Daoy (cell line): Measurements from ENCODE around the gene ASB1. TPM values are rescaled to one million over a fixed set of nuclear protein-coding genes. Genes with fewer than 3 reads are reported as not detected.
"Not testable (repeated sequence)": the region's sequence is repeated elsewhere in the genome, so short reads cannot be mapped to it uniquely, and the experiment has no call there.

Experiments used
- DNase-seq: peaks from one replicate; pipeline ENCODE4 v3.0.0-alpha.2; 2015; ENCODE audit warnings: low read depth
- total RNA-seq: library from RNA; depleted of rRNA; stranded (reverse); fragments of >200 nt; shearing (Covaris generic); gene quantifications from 2 replicates; pipeline ENCODE4 v1.2.3, GENCODE V29; 2014

ASB1 gene
- total RNA-seq, 1 experiment from 2014 or later = 33.7 TPM

GRCh38 chr2:238404406-238405216 lies 22.1 kb upstream of the ASB1 start:
- no peak for DNase-seq

GRCh38 chr2:238405217-238405555 lies 21.5 kb upstream of the ASB1 start:
- DNase-seq = not testable (repeated sequence)

- no peak for DNase-seq
These were observed 20.3 kb upstream of the ASB1 start for GRCh38 chr2:238406221-238406997.

GRCh38 chr2:238406998-238407285 lies 19.8 kb upstream of the ASB1 start:
- DNase-seq = no peak

- DNase-seq = no peak
These were observed 19.2 kb upstream of the ASB1 start for GRCh38 chr2:238407566-238407965.

- DNase-seq = no peak
These were observed 17.9 kb upstream of the ASB1 start for GRCh38 chr2:238408615-238409340.

GRCh38 chr2:238409341-238410199 lies 17.2 kb upstream of the ASB1 start:
- no peak for DNase-seq

- DNase-seq = no peak
These were observed 14.5 kb upstream of the ASB1 start for GRCh38 chr2:238412067-238412767.

- DNase-seq = no peak
These were observed 13.4 kb upstream of the ASB1 start for GRCh38 chr2:238413368-238413767.

- DNase-seq = no peak
These were observed 11.5 kb upstream of the ASB1 start for GRCh38 chr2:238415036-238415764.

- no peak for DNase-seq
These were observed 10.8 kb upstream of the ASB1 start for GRCh38 chr2:238415893-238416292.

GRCh38 chr2:238418196-238418998 lies 8.3 kb upstream of the ASB1 start:
- DNase-seq = no peak

GRCh38 chr2:238418999-238419546 lies 7.7 kb upstream of the ASB1 start:
- DNase-seq = no peak

- no peak for DNase-seq
These were observed 6.3 kb upstream of the ASB1 start for GRCh38 chr2:238420442-238420841.

GRCh38 chr2:238420878-238421694 lies 5.6 kb upstream of the ASB1 start:
- no peak for DNase-seq

GRCh38 chr2:238421695-238422035 lies 5.1 kb upstream of the ASB1 start:
- DNase-seq = no peak

- DNase-seq = no peak
These were observed 4.4 kb upstream of the ASB1 start for GRCh38 chr2:238422285-238422684.

GRCh38 chr2:238422940-238423339 lies 3.8 kb upstream of the ASB1 start:
- no peak for DNase-seq
